Natural killer cell treated with Interleukin-12 subunit alpha and Interleukin-12 subunit beta and Interleukin-15 and Interleukin-18, amount 100 ng/mL, for 72 hours (primary cell): Measurements from ENCODE around the gene WIPI1. TPM values are rescaled to one million over a fixed set of nuclear protein-coding genes. Genes with fewer than 3 reads are reported as not detected.
A peak's percentile ranks its signal among the peaks of the same experiment; 100 is the strongest.
"Not testable (repeated sequence)": the region's sequence is repeated elsewhere in the genome, so short reads cannot be mapped to it uniquely, and the experiment has no call there.

ENCODE experiments used
- ATAC-seq, 2 donors: fragments of 150-1000 bp; cut with Tn5 transposase in 1 of 2; sonication (Bioruptor Pico), chemical (Tn5 transposase) in 1 of 2; 2 replicates each; pipeline ENCODE4 v1.10.0; 2021
- DNase-seq: peaks from one replicate; pipeline ENCODE4 v3.0.0; 2022; ENCODE audit warnings: low spot score
- H3K27ac Mint-ChIP-seq, 2 donors: 1 replicate in 1 of 2; 2 replicates in 1 of 2; pipeline ENCODE4 v1.8.0; 2022; ENCODE audit warnings: mixed read lengths in 2 of 2, mild to moderate bottlenecking in 1 of 2, moderate library complexity in 1 of 2
- H3K27me3 Mint-ChIP-seq, 2 donors: 1 replicate in 1 of 2; 2 replicates in 1 of 2; pipeline ENCODE4 v1.8.0; 2022; ENCODE audit warnings: mixed read lengths in 2 of 2
- H3K36me3 Mint-ChIP-seq: one replicate; pipeline ENCODE4 v1.8.0; 2022; ENCODE audit warnings: mixed read lengths
- H3K4me1 Mint-ChIP-seq, 2 donors: 1 replicate in 1 of 2; 2 replicates in 1 of 2; pipeline ENCODE4 v1.8.0; 2022; ENCODE audit warnings: low read depth in 2 of 2, mixed read lengths in 2 of 2, mild to moderate bottlenecking in 1 of 2
- H3K4me3 Mint-ChIP-seq: one replicate; pipeline ENCODE4 v1.8.0; 2022; ENCODE audit warnings: mixed read lengths
- H3K9me3 Mint-ChIP-seq: 2 replicates; pipeline ENCODE4 v1.8.0; 2022; ENCODE audit warnings: mixed read lengths
- total RNA-seq, 2 donors: library from RNA; stranded (reverse); gene quantifications; one replicate each; pipeline ENCODE4 v1.2.3, GENCODE V29; 2022

The WIPI1 gene
- total RNA-seq, 2 donors from 2014 or later: 26.5 to 39.1 TPM

DNA sequence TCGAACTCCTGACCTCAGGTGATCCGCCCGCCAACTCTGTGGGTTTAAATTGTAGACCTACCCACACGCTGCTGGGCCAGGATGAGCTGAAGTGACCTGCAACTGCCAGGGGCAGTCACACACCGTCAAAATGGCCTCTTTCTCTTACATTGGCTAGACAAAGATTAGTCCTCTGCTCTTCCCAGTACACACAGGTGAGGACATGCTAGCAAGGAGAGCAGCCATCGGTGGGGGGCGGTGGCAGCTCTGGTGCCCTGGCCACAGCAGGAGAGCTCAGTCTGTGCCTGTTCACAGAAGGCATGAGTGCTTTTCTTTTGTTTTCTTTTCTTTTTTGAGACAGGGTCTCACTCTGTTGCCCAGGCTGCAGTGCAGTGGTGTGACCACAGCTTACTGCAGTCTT, 29.7 kb downstream of the WIPI1 start:
- Mint-ChIP-seq H3K27me3 (no peaks in the 10 kb centered on the region), H3K36me3 (peaks cover 6% of the 10 kb centered on the region), H3K27ac (no peak overlapping the region)

DNA sequence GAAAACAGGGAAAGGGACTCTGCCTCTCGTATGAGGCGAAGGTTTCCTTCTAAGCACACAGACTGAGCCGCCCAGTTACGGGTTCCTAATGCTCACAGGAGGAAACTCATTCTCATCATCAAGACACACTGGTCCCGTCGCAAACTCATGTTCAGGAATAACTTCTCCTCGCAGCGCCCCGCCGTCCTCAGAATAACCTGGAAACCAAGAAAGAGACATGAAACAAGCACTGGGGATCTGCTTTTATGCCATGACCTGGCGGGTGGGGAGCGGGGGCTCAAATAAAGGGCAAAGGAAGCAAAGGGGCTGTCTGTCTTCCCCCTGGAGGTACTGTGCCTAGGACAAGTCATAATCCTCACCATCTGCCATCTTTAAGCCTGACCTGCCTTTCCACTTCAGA, 31.3 kb downstream of the WIPI1 start:
- H3K9me3 Mint-ChIP-seq: no peaks in the 10 kb centered on the region
- no peaks in the 10 kb centered on the region for H3K27me3 Mint-ChIP-seq
- H3K4me3 Mint-ChIP-seq: no peak overlapping the region
- no peak overlapping the region for H3K27ac Mint-ChIP-seq
- peaks cover 1% of the 10 kb centered on the region for H3K36me3 Mint-ChIP-seq
- no peak for DNase-seq
- ATAC-seq: no peak
- no peaks in the 10 kb centered on the region for H3K4me1 Mint-ChIP-seq

More for the DNA sequence above, 29.7 kb downstream of the WIPI1 start:
- DNase-seq (no peak), ATAC-seq (no peak)
- Mint-ChIP-seq H3K4me3 (no peak overlapping the region), H3K9me3 (no peaks in the 10 kb centered on the region), H3K4me1 (peaks cover 4 to 5% of the 10 kb centered on the region in 2 donors)

DNA sequence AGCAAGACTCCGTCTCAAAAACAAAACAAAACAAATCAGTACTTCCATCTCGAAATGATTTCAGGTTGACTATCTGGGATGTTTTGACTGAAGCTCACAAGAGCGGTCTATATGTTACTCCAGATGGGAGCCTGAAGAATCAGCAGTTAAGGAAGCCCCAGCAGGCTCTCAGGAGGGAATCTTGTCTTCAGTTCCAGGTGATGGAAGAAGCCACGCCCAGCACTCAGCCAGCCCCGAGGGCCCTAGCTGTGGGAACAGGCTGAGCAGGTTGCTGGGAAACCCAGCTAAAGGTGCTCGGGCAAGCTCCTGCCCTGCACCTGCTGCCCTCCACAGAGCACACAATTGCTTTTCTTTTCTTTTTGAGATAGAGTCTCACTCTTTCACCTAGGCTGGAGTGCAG, 32.4 kb downstream of the WIPI1 start:
- no peak for DNase-seq
- no peaks in the 10 kb centered on the region for H3K4me1 Mint-ChIP-seq
- H3K4me3 Mint-ChIP-seq: no peak overlapping the region
- peaks cover 5% of the 10 kb centered on the region for H3K36me3 Mint-ChIP-seq
- H3K9me3 Mint-ChIP-seq: no peaks in the 10 kb centered on the region
- H3K27me3 Mint-ChIP-seq: no peaks in the 10 kb centered on the region
- no peak overlapping the region for H3K27ac Mint-ChIP-seq
- ATAC-seq: no peak

DNA sequence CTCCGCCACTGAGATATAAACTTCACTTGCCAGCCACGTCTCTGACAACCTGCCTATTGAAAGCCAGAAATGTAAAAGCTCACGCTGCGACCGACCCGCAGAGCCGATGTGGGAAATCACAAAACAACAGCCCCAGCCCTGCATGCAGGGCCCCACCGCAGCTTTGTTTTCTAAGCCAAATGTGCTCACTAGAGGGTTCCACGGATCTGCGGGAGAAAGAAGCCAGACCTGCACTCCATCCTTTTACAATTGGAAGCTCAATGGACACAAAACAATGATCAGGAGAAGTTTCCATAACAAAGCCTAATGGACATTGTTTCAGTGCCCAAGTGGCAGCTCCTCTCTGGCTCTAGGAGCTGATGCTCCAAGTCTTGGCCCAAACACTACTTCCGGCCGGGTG, 33.1 kb downstream of the WIPI1 start:
- ATAC-seq: no peak
- no peak overlapping the region for H3K27ac Mint-ChIP-seq

DNA sequence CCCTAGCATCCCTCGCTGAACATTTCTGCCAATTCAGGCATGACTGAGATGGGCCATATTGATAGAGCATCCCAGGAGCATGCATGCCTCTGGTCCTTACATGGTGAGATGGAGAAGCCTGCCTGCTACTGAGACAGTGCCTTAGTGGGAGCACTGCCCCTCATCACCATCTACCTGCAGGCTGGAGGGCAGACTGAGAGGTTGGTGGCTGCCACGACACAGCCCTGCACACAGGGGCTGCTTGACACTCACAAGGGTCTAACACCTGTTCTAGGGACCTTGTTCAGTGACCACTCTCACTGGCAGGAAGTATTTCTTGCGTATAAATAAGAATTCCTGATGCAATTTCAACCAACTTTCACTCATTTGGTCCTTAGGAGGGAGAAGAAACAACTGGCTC, 34.0 kb downstream of the WIPI1 start:
- H3K27ac Mint-ChIP-seq: no peak overlapping the region
- ATAC-seq (no peak), DNase-seq (no peak)
- H3K9me3 Mint-ChIP-seq: no peaks in the 10 kb centered on the region
- H3K4me3 Mint-ChIP-seq: no peak overlapping the region
- no peaks in the 10 kb centered on the region for H3K27me3 Mint-ChIP-seq
- H3K4me1 Mint-ChIP-seq: no peaks in the 10 kb centered on the region
- H3K36me3 Mint-ChIP-seq: peaks cover 5% of the 10 kb centered on the region

More for the DNA sequence above, 33.1 kb downstream of the WIPI1 start:
- H3K4me1 Mint-ChIP-seq: no peaks in the 10 kb centered on the region
- H3K9me3 Mint-ChIP-seq: no peaks in the 10 kb centered on the region
- H3K36me3 Mint-ChIP-seq: peaks cover 5% of the 10 kb centered on the region
- no peak for DNase-seq
- no peaks in the 10 kb centered on the region for H3K27me3 Mint-ChIP-seq
- H3K4me3 Mint-ChIP-seq: no peak overlapping the region

DNA sequence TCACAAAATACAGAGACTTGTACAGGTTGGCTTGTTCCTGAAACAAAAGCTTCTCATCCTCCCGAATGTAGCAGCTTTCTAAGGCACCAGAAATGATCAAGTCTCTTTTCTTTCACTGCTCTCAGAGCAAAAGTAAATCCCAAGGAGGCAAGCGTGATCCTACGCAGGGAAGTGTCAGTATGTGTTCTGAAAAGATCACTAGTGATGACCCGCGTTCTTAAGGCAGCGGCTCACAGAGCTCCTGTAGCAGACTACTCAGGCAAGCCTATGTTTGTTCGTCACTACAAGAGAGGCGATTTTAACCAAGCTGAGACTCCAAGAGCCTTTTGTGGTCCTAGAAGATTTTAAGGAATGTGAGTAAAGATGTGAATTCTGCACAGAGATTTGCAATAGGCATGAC, 34.5 kb downstream of the WIPI1 start:
- no peaks in the 10 kb centered on the region for H3K27me3 Mint-ChIP-seq
- H3K27ac Mint-ChIP-seq: no peak overlapping the region
- ATAC-seq: no peak
- DNase-seq: no peak
- no peaks in the 10 kb centered on the region for H3K4me1 Mint-ChIP-seq
- H3K4me3 Mint-ChIP-seq: no peak overlapping the region
- no peaks in the 10 kb centered on the region for H3K9me3 Mint-ChIP-seq
- peaks cover 5% of the 10 kb centered on the region for H3K36me3 Mint-ChIP-seq

DNA sequence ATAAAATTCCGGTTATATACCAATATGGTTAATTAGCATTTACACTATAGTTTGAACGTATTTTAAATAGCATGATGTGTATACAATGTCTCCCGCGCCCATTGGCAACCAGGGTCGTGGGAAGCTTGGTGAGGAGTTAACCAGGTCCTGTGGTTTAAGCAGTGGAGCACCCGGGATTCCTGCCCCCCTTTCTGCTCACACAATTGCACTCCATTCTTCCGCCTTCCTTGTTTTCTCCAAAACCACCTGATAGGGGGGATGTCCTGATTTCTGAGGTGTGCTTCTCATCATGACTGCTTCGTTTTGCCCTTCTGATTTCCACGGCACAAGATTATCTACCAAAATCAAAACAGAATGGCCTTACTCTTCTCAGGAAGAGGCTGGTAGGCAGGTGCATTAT, 35.8 kb downstream of the WIPI1 start:
- H3K4me3 Mint-ChIP-seq: no peak overlapping the region
- peaks cover 0 to 3% of the 10 kb centered on the region in 2 donors for H3K4me1 Mint-ChIP-seq
- no peak for DNase-seq
- H3K27me3 Mint-ChIP-seq: no peaks in the 10 kb centered on the region
- ATAC-seq: no peak
- peaks cover 3% of the 10 kb centered on the region for H3K9me3 Mint-ChIP-seq
- no peak overlapping the region for H3K27ac Mint-ChIP-seq
- H3K36me3 Mint-ChIP-seq: peaks cover 10% of the 10 kb centered on the region

DNA sequence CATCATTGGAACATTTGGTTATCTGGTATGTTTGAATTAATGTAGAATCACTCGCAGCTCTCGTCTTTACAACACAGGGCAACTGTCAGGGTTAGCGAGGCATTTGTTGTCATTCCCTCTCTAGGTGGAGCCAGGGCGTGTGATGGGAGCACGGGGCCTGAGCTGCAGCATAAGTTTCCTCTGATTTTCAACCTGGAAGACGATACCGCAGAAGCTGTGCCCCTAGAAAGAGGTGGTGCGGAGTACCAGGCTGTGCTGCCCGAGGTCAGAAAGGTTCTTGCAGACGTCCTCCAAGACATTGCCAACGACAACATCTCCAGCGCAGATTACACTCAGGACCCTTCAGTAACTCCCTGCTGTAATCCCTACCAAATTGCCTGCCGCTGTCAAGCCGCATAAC, 37.2 kb downstream of the WIPI1 start:
- Mint-ChIP-seq H3K27me3 (no peaks in the 10 kb centered on the region), H3K27ac (no peak overlapping the region), H3K4me1 (peaks cover 4 to 6% of the 10 kb centered on the region in 2 donors), H3K9me3 (peaks cover 3% of the 10 kb centered on the region), H3K36me3 (peaks cover 10% of the 10 kb centered on the region), H3K4me3 (no peak overlapping the region)
- no peak for ATAC-seq
- no peak for DNase-seq

DNA sequence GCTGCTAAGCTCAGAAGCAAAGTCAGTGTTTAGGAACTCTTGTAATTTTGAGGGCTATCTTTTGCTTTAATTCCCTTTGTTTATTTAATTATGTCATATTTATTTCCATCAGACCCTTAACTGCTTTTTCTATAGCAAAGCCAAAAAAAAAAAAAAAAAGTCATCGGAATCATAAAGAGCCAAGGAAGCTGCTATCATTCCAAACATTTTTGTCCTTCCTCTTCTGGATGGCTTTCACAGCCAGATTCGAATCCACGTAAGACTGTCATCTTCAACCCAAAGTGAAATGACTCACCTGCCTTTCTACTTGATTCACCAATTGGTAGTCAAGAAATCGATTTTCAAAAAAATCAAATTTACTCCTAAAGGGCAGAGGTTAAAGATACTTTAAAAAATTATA, 38.4 kb downstream of the WIPI1 start:
- ATAC-seq (no peak), DNase-seq (no peak)
- H3K36me3 Mint-ChIP-seq: peaks cover 10% of the 10 kb centered on the region
- no peak overlapping the region for H3K27ac Mint-ChIP-seq
- peaks cover 3% of the 10 kb centered on the region for H3K9me3 Mint-ChIP-seq
- no peaks in the 10 kb centered on the region for H3K27me3 Mint-ChIP-seq
- H3K4me3 Mint-ChIP-seq: no peak overlapping the region
- peaks cover 16 to 18% of the 10 kb centered on the region in 2 donors for H3K4me1 Mint-ChIP-seq

DNA sequence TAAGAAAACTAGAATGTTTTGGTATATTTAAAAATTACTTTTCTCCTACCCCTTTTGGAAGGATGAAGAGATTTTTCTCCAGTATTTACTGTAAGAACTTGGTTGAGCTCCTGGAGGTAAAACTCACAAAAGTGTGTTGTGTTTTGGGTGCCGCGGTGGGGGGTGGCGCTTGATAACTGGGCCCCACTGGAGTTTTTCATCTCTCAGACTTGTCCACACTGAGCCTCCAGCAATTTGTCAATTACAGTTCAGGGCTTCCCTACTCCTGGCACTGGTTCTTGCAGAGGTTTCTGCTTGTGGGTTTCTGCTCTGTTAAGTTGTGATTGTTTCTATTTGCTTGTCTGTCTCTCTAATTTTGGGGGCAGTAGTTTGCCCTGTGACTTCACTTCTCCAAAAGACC, 40.0 kb downstream of the WIPI1 start:
- Mint-ChIP-seq H3K9me3 (peaks cover 3% of the 10 kb centered on the region), H3K36me3 (peaks cover 10% of the 10 kb centered on the region), H3K27me3 (no peaks in the 10 kb centered on the region), H3K27ac (no peak overlapping the region), H3K4me3 (no peak overlapping the region), H3K4me1 (peaks cover 17 to 20% of the 10 kb centered on the region in 2 donors)
- no peak for ATAC-seq
- no peak for DNase-seq

DNA sequence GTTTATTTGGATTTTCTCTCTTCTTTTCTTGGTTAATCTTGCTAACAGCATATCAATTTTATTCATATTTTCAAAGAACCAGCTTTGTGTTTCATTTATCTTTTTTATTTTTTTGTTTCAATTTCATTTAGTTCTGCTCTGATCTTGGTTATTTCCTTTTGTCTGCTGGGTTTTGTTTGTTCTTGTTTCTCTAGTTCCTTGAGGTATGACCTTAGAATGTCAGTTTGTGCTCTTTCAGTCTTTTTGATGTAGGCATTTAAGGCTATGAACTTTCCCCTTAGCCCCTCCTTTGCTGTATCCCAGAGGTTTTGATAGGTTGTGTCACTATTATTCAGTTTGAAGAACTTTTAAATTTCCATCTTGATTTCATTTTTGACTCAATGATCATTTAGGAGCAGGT, 42.4 kb downstream of the WIPI1 start:
- Mint-ChIP-seq H3K4me3 (peak overlapping the region; percentile 91), H3K4me1 (peaks cover 17 to 20% of the 10 kb centered on the region in 2 donors), H3K36me3 (peaks cover 12% of the 10 kb centered on the region), H3K27ac (peak overlapping the region; percentile 14 to 47)
- H3K9me3 Mint-ChIP-seq, H3K27me3 Mint-ChIP-seq, DNase-seq, ATAC-seq: not testable (repeated sequence)

DNA sequence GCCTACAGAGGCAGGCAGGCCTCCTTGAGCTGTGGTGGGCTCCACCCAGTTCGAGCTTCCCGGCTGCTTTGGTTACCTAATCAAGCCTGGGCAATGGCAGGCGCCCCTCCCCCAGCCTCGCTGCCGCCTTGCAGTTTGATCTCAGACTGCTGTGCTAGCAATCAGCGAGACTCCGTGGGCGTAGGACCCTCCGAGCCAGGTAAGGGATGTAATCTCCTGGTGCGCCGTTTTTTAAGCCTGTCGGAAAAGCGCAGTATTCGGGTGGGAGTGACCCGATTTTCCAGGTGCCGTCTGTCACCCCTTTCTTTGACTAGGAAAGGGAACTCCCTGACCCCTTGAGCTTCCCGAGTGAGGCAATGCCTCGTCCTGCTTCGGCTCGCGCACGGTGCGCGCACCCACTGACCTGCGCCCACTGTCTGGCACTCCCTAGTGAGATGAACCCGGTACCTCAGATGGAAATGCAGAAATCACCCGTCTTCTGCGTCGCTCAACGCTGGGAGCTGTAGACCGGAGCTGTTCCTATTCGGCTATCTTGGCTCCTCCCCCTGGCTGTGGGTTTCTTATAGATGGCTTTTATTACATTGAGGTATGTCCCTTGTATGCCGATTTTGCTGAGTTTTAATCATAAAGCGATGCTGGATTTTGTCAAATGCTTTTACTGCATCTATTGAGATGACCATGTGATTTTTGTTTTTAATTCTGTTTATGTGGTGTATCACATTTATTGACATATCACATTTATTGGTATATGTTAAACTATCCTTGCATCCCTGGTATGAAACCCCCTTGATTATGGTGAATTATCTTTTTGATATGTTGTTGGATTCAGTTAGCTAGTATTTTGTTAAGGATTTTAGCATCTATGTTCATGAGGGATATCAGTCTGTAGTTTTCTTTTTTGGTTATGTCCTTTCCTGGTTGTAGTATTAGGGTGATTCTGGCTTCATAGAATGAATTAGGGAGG, 43.4 kb downstream of the WIPI1 start:
- peak overlapping the region; percentile 91 for H3K4me3 Mint-ChIP-seq

DNA sequence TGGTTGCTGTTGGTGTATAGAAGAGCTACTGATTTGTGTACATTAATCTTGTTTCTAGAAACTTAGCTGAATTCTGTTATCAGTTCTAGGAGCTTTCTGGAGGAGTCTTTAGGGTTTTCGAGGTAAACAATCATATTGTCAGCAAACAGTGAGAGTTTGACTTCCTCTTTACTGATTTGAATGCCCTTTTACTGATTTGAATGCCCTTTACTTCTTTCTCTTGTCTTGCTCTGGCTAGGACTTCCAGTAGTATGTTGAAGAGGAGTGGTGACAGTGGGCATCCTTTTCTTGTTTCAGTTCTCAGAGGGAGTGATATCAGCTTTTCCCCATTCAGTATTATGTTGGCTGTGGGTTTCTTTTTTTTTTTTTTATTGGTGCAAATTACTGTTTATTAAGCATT, 49.6 kb downstream of the WIPI1 start:
- not testable (repeated sequence) for H3K27me3 Mint-ChIP-seq, H3K27ac Mint-ChIP-seq, H3K9me3 Mint-ChIP-seq, H3K4me3 Mint-ChIP-seq, H3K4me1 Mint-ChIP-seq, DNase-seq, ATAC-seq
- H3K36me3 Mint-ChIP-seq: peaks cover 21% of the 10 kb centered on the region

More for the DNA sequence above, 43.4 kb downstream of the WIPI1 start:
- H3K9me3 Mint-ChIP-seq, H3K27me3 Mint-ChIP-seq: not testable (repeated sequence)
- Mint-ChIP-seq H3K27ac (peak overlapping the region; percentile 47 to 58), H3K4me1 (peaks cover 17 to 20% of the 10 kb centered on the region in 2 donors), H3K36me3 (peaks cover 12% of the 10 kb centered on the region)
- ATAC-seq (peak; percentile 57 to 61), DNase-seq (peak; percentile 65)

DNA sequence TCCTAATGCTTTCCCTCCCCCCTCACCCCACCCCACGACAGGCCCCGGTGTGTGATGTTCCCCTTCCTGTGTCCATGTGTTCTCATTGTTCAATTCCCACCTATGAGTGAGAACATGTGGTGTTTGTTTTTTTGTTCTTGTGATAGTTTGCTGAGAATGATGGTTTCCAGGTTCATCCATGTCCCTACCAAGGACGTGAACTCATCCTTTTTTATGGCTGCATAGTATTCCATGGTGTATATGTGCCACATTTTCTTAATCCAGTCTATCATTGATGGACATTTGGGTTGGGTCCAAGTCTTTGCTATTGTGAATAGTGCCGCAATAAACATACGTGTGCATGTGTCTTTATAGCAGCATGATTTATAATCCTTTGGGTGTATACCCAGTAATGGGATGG, 53.5 kb downstream of the WIPI1 start:
- H3K9me3 Mint-ChIP-seq, DNase-seq, H3K27ac Mint-ChIP-seq, ATAC-seq, H3K4me1 Mint-ChIP-seq, H3K27me3 Mint-ChIP-seq, H3K4me3 Mint-ChIP-seq: not testable (repeated sequence)
- peaks cover 13% of the 10 kb centered on the region for H3K36me3 Mint-ChIP-seq
